ENCODE results near the gene EPHA2.

DNA sequence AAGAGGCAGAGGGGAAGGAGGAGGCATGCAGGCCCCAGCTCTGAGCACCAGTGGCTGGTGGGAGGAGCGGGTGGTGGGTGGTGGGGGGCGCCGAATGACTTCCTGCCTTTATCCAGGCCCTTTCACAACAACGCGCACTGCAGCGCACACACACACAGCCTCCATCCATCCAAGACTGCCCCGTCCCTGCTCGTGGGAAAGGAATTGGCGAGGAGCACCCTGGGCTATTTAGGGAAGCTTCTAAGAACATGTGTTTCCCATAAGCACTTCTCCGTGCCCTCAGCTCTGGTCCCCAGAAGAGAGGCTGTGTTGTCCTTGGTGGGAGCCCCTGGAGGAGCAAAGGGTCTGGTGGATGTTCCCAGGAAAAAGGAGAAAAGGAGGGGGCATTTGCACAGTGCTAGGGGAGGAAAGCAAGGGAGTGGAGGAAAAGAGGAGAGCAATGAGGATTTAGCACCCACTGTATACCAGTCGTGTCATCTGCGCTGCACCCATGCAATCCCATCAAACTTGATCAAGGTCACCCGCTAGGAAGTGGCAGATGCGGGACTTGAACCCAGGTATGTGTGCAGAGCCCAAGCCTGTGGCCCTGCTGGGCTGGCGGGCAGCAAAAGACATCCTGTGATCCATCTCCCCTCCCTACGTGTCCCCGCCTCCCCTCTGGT, 28.1 kb downstream of the EPHA2 start:
- TF ChIP-seq, protein P1, sequence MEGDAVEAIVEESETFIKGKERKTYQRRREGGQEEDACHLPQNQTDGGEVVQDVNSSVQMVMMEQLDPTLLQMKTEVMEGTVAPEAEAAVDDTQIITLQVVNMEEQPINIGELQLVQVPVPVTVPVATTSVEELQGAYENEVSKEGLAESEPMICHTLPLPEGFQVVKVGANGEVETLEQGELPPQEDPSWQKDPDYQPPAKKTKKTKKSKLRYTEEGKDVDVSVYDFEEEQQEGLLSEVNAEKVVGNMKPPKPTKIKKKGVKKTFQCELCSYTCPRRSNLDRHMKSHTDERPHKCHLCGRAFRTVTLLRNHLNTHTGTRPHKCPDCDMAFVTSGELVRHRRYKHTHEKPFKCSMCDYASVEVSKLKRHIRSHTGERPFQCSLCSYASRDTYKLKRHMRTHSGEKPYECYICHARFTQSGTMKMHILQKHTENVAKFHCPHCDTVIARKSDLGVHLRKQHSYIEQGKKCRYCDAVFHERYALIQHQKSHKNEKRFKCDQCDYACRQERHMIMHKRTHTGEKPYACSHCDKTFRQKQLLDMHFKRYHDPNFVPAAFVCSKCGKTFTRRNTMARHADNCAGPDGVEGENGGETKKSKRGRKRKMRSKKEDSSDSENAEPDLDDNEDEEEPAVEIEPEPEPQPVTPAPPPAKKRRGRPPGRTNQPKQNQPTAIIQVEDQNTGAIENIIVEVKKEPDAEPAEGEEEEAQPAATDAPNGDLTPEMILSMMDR (IDR thresholded peaks at IDR 0.05): no peak
- TF ChIP-seq POLR2A (IDR thresholded peaks at IDR 0.05): no peak

Measured in adrenal gland (tissue), 5 donors.